B cell (primary cell): ENCODE results near the gene NHERF2.

ENCODE experiments used
- CTCF ChIP-seq: fragments of 200-600 bp; IDR thresholded peaks from one replicate; pipeline ENCODE4 v1.8.0; 2022; ENCODE audit warnings: antibody characterized with exemption, mild to moderate bottlenecking
- EZH2 ChIP-seq: IDR thresholded peaks from 2 replicates; pipeline ENCODE4 v1.6.1; 2012; ENCODE audit warnings: borderline replicate concordance, low read depth, mild to moderate bottlenecking, moderate library complexity, low read length; ENCODE audit not compliant: insufficient read depth, poor library complexity, severe bottlenecking

GRCh38 chr16:2056681-2057407 lies 30.1 kb downstream of the NHERF2 start:
- no peak for TF ChIP-seq CTCF
- TF ChIP-seq EZH2: no peak
